Adrenal gland (tissue), 12 donors: ENCODE results near the gene ARHGEF28. TPM values are rescaled to one million over a fixed set of nuclear protein-coding genes. Genes with fewer than 3 reads are reported as not detected.

ENCODE experiments used
- DNase-seq, 7 donors: peaks; one replicate each; pipeline ENCODE4 v3.0.0-alpha.2; 2019 to 2020
- H3K27ac ChIP-seq, 5 donors: fragments of 200-600 bp; sonication (generic) in 4 of 5; 1 replicate in 3 of 5; 2 replicates in 2 of 5; pipeline versions ENCODE4 v1.5.1 to v1.8.0; 2016 to 2020; ENCODE audit warnings: mild to moderate bottlenecking in 1 of 5
- H3K27me3 ChIP-seq: fragments of 200-600 bp; 2 replicates; pipeline ENCODE4 v1.8.0; 2021
- H3K36me3 ChIP-seq, 2 donors: fragments of 200-600 bp; replicated peaks in 1 of 2; 1 replicate in 1 of 2; 2 replicates in 1 of 2; pipeline versions ENCODE4 v1.5.1 to v1.8.0; 2018 to 2022
- H3K4me1 ChIP-seq, 2 donors: fragments of 200-600 bp; replicated peaks in 1 of 2; 1 replicate in 1 of 2; 2 replicates in 1 of 2; pipeline versions ENCODE4 v1.5.1 to v1.8.0; 2018 to 2021
- H3K4me3 ChIP-seq, 4 donors: fragments of 200-600 bp; sonication (generic) in 3 of 4; one replicate each; pipeline ENCODE4 v1.5.1; 2016 to 2018
- H3K9me3 ChIP-seq, 3 donors: fragments of 200-600 bp; sonication (generic) in 1 of 3; replicated peaks in 1 of 3; 1 replicate in 2 of 3; 2 replicates in 1 of 3; pipeline versions ENCODE4 v1.5.1 to v1.8.0; 2016 to 2021
- POLR2A ChIP-seq, 2 donors: fragments of 450-650 bp; IDR thresholded peaks; one replicate each; pipeline ENCODE4 v1.6.1; 2017; ENCODE audit warnings: antibody characterized with exemption in 2 of 2, mild to moderate bottlenecking in 2 of 2, moderate library complexity in 1 of 2
- WGBS, 4 donors: extraction: QIAGEN DNeasy Blood & Tissue Kit in 2 of 4; methylation state at CpG; one replicate each; pipeline versions ENCODE4 v1.1.5 to v1.1.7; 2013 to 2017; 5-methylcytosine and 5-hydroxymethylcytosine counted together
- intact Hi-C, 2 donors: fragments of 100-400 bp; cut with DNase I; formaldehyde crosslinking; loops; one replicate each; pipeline versions ENCODE4 v1.14.1 to v1.15.0; 2022 to 2023
- polyA plus RNA-seq, 3 donors: library from polyadenylated mRNA; stranded (reverse); fragments of 200-250 nt in 2 of 3; fragments of 350-450 nt in 1 of 3; fragmentation: Illumina TruSeq in 1 of 3; extraction: RNeasy Lipid Tissue Mini Kit (QIAGEN cat#74804) in 1 of 3; gene quantifications; one replicate each; pipeline ENCODE4 v1.2.3, GENCODE V29; 2013 to 2014
- total RNA-seq, 9 donors: library from RNA; depleted of rRNA in 4 of 9; stranded (reverse); fragments of >200 nt in 4 of 9; fragments of 120-200 nt in 1 of 9; fragmentation: NEBNext Ultra II Directional in 1 of 9; extraction: Animal tissue kit (Norgen Biotek cat#: 25700) in 1 of 9; gene quantifications; one replicate each; pipeline versions ENCODE4 v1.1.0 to v1.2.4, GENCODE V29; 2013 to 2023
- TF ChIP-seq, protein P1 (sequence below), 6 experiments: fragments of 450-650 bp in 4 of 6; fragments of 200-600 bp in 2 of 6; sonication (generic) in 1 of 6; IDR thresholded peaks; 1 replicate in 5 of 6; 2 replicates in 1 of 6; pipeline versions ENCODE4 v1.5.1 to v1.8.0; 2016 to 2021; ENCODE audit warnings: antibody characterized with exemption in 6 of 6, mild to moderate bottlenecking in 2 of 6, moderate library complexity in 1 of 6
- donor health status: healthy with polysubstance abuse.
- donor health status: Bipolar disorder and iron deficiency.
- donor health status: DM: yes; HTN: yes; CAD: no.
- donor health status: DM: no; HTN: no; CAD: no.
- donor health status: DM: no; HTN: no; CAD: no.
- donor health status: DM: yes; HTN: yes; CAD: no.

Gene ARHGEF28
- total and polyA plus RNA-seq, 12 donors: 25.3 to 138 (median 42.4) TPM

DNA sequence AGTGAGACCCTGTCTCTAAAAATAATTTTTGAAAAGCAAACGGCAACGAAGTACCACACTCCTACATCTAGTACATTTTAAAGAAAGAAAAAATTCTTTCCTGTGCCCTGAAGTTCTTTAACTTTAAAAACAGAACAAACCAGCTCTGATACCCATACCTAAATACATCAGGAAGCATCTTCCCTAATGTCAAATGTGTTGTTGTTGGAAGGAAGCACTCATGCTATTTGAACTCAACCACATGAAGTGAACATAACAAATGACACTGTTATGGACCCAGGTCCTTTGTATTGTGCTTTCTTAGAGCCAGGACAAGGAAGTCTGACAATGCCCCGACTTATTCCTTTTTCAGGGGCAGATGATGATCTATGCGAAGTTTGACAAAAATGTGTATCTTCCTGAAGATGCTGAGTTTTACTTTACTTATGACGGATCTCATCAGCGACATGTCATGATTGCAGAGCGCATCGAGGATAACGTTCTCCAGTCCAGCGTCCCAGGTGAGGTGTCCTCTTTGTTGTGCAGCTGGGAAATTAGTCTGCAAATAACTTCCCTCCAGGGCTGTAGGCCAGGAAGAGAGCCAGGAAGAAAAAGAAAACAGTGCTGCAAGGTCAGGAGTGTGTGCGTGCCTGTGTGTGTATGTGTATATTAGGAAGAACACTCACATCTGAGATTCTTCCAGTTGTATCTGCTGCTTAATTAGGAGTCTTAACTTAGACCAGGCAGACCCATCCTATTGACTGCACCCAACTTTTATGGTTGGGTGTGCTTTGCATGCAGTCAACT, 123.7 kb downstream of the ARHGEF28 start:
- peaks cover 23 to 40% of the 10 kb centered on the region in 2 donors for H3K4me1 ChIP-seq
- H3K36me3 ChIP-seq: peaks cover 0 to 7% of the 10 kb centered on the region in 2 donors
- WGBS, 4 donors: 48 to 69% (median 57%) methylated on average over 11 of the region's 11 CpGs
- no peaks in the 10 kb centered on the region for H3K27me3 ChIP-seq
- H3K27ac ChIP-seq: peak overlapping the region in 3 of 5 donors; percentile 14 to 56 (median 33)
- TF ChIP-seq POLR2A (IDR thresholded peaks at IDR 0.05): no peak
- TF ChIP-seq, protein P1, sequence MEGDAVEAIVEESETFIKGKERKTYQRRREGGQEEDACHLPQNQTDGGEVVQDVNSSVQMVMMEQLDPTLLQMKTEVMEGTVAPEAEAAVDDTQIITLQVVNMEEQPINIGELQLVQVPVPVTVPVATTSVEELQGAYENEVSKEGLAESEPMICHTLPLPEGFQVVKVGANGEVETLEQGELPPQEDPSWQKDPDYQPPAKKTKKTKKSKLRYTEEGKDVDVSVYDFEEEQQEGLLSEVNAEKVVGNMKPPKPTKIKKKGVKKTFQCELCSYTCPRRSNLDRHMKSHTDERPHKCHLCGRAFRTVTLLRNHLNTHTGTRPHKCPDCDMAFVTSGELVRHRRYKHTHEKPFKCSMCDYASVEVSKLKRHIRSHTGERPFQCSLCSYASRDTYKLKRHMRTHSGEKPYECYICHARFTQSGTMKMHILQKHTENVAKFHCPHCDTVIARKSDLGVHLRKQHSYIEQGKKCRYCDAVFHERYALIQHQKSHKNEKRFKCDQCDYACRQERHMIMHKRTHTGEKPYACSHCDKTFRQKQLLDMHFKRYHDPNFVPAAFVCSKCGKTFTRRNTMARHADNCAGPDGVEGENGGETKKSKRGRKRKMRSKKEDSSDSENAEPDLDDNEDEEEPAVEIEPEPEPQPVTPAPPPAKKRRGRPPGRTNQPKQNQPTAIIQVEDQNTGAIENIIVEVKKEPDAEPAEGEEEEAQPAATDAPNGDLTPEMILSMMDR (IDR thresholded peaks at IDR 0.05): no peak
- intact Hi-C loops: no loop called here
- peak in 1 of 7 donors; percentile 21 for DNase-seq
- no peaks in the 10 kb centered on the region for H3K9me3 ChIP-seq
- H3K4me3 ChIP-seq: no peak overlapping the region

DNA sequence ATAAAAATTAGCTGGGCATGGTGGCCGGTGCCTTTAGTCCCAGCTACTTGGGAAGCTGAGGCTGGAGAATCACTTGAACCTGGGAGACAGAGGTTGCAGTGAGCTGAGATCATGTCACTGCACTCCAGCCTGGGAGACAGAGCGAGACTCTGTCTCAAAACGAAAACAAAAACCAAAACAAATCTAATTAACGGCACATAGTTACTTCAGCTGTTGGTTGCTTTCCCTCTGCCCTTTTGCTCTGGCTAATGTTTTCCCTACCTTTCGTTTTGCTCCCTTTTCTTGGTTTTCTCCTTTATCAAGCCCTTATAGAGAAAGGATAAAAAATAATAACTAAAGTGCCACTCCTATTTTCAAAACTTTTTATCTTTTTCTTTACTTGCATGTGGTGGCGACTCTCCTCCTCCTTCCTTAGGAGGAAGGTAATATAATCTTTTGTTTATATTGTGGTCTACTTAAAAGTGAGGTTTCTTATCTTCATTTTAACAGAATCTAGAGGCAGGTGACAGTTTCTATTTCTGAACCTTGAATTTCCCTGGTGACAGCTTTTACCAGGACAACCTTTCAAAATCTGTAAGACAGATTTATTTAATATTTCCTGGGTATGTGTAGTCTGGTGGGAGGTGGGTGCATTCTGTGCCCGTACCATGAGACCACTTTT, 125.4 kb downstream of the ARHGEF28 start:
- TF ChIP-seq, protein P1 (IDR thresholded peaks at IDR 0.05): no peak
- no peak for TF ChIP-seq POLR2A (IDR thresholded peaks at IDR 0.05)
- Histone ChIP-seq H3K27ac (no peak overlapping the region), H3K27me3 (no peaks in the 10 kb centered on the region), H3K4me1 (peaks cover 23 to 33% of the 10 kb centered on the region in 2 donors), H3K4me3 (no peak overlapping the region), H3K9me3 (no peaks in the 10 kb centered on the region), H3K36me3 (peaks cover 0 to 7% of the 10 kb centered on the region in 2 donors)
- DNase-seq: no peak
- WGBS, 4 donors: 70 to 83% (median 78%) methylated on average over 7 of the region's 7 CpGs
- intact Hi-C loops: no loop called here

DNA sequence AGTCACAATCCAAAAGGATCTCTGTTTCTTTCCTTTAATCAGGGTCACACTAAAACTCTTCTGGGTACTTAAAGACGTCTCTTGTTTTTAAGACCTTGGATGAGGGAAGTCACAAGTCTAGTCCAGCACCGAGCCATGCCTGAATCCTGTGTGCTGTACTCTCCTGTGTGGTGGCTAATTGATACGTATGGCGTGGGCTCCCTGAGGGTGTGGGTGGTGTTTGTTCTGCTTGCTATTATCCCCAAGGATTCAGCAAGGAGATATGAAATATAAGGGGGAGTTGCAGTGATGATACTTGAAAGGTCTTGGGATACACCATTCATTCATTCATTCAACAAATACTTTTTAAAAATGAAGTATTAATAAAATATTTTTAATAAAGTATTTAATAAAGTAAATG, 128.3 kb downstream of the ARHGEF28 start:
- H3K27me3 ChIP-seq: no peaks in the 10 kb centered on the region
- H3K4me1 ChIP-seq: peaks cover 16 to 29% of the 10 kb centered on the region in 2 donors
- TF ChIP-seq, protein P1 (IDR thresholded peaks at IDR 0.05): no peak
- TF ChIP-seq POLR2A (IDR thresholded peaks at IDR 0.05): no peak
- H3K4me3 ChIP-seq: no peak overlapping the region
- WGBS, 4 donors: 70 to 82% (median 76%) methylated on average over 4 of the region's 4 CpGs
- no peak overlapping the region for H3K27ac ChIP-seq
- H3K36me3 ChIP-seq: peaks cover 0 to 7% of the 10 kb centered on the region in 2 donors
- intact Hi-C loops: no loop called here
- H3K9me3 ChIP-seq: no peaks in the 10 kb centered on the region
- DNase-seq: no peak

DNA sequence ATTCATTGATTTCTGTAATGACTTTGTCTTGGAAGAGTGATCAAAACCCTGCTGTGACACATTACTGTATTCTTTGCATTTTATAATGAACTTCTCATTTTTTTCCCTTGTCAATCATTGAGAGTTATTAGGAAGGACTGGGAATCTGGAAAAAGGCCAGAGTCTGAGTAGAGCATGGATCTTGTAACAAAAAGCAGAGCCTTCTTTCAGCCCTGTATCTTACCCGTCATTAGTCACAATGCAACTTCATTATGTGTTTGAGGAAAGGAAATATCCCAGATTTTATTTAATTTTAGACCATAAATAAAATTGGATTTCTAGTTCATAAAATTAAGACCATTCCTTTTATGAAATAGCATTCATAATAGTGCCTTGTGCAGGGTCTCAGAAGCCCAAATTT, 131.4 kb downstream of the ARHGEF28 start:
- Histone ChIP-seq H3K4me1 (peaks cover 31 to 40% of the 10 kb centered on the region in 2 donors), H3K9me3 (no peaks in the 10 kb centered on the region), H3K4me3 (no peak overlapping the region), H3K27ac (no peak overlapping the region), H3K36me3 (peaks cover 0 to 7% of the 10 kb centered on the region in 2 donors), H3K27me3 (no peaks in the 10 kb centered on the region)
- no peak for DNase-seq
- WGBS, 4 donors: 46 to 61% (median 55%) methylated on average over 1 of the region's 1 CpG
- intact Hi-C loops: no loop called here
- no peak for TF ChIP-seq POLR2A (IDR thresholded peaks at IDR 0.05)
- TF ChIP-seq, protein P1 (IDR thresholded peaks at IDR 0.05): no peak
